GM12865 (cell line): ENCODE measurements around the gene RTEL1.

Source experiments
- DNase-seq: peaks from one replicate; pipeline ENCODE4 v3.0.0; 2010; ENCODE audit warnings: low read depth
- H3K4me3 ChIP-seq: 2 replicates; pipeline ENCODE4 v1.5.1; 2011; ENCODE audit warnings: mild to moderate bottlenecking, low read depth, low read length, control low read depth
- TF ChIP-seq, protein P1 (sequence below): IDR thresholded peaks from 2 replicates; pipeline ENCODE4 v1.5.1; 2011; ENCODE audit warnings: low read length, control low read depth, low read depth, inconsistent platforms; ENCODE audit not compliant: insufficient read depth; ENCODE audit errors: missing control alignments

RTEL1 gene

DNA sequence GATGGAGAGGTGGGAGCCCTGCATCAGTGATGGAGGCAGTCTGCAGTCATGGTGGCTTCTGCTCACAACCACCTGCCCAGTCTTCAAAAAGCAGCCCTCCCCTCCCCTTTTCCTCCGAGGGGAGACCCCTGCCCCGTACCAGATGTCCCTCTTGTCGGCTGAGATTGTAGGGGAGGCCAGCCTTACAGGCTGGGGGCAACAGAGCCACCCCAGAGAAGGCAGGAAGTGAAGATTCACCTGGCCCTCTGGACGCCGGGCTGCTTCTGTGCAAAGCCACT lies 42.9 kb downstream of the RTEL1 start:
- no peak for DNase-seq
- TF ChIP-seq, protein P1, sequence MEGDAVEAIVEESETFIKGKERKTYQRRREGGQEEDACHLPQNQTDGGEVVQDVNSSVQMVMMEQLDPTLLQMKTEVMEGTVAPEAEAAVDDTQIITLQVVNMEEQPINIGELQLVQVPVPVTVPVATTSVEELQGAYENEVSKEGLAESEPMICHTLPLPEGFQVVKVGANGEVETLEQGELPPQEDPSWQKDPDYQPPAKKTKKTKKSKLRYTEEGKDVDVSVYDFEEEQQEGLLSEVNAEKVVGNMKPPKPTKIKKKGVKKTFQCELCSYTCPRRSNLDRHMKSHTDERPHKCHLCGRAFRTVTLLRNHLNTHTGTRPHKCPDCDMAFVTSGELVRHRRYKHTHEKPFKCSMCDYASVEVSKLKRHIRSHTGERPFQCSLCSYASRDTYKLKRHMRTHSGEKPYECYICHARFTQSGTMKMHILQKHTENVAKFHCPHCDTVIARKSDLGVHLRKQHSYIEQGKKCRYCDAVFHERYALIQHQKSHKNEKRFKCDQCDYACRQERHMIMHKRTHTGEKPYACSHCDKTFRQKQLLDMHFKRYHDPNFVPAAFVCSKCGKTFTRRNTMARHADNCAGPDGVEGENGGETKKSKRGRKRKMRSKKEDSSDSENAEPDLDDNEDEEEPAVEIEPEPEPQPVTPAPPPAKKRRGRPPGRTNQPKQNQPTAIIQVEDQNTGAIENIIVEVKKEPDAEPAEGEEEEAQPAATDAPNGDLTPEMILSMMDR, result no peak
- no peak overlapping the region for H3K4me3 ChIP-seq

DNA sequence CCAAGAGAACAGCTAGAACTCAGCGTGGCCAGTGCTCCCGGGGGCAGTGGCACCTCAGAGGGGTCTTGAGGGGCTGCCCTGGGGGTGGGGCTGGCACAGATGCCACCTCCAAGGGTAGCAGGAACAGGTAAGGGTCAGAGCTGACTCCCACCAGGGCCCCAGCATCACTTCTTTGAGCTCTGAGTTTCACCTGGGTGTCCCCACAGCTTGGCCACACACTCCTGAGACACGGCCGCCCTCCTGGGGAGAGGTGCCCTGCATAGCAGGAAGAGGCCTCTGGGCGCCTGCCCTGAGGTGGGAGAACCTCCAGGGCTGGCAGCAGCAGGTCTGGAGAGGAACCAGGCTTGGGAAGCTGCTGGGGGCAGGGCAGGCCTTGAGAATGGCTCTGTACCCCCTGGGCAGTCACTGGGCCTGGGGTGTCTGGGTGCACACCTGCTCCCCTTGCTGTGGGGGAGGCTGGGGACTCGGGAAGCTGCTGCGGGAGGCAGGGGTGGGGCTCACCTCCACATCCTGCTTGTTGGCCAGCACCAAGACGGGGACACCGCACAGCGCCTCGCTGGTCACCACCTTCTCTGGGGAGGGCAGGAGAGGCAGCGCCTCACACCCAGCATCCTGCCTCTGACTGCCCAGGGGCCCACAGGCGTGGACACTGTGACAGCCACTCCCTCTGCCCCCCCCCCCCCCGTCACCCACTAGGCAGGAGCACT lies 43.4 kb downstream of the RTEL1 start:
- H3K4me3 ChIP-seq, result no peak overlapping the region
- TF ChIP-seq, protein P1, result no peak
- no peak for DNase-seq

DNA sequence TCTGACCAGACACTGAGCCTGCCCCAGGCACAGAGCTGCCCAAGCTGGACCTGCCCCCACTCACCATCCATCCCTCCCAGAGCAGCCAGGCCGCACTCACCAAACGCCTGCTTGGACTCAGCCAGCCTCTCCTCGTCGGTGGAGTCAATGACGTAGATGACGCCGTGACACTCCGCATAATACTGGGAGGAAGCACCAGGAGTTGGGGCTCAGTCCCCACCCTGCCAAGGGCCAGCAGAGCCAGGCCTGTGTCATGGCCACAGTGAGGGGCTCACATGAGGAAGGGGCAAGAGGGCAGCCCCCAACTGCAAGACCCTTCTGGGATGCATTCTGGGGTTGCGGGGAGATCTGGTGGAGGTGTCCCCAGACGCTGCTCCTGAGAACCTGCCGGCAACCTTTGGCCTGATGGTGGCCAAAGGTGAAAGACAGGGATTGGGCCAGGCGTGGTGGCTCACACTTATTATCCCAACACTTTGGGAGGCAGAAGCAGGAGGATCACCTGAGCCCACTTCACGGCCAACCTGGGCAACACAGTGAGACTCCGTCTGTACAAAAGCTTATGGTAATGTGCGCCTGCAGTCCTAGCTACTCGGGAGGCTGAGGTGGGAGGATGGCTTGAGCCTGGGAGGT lies 44.0 kb downstream of the RTEL1 start:
- no peak for DNase-seq
- H3K4me3 ChIP-seq, result no peak overlapping the region
- TF ChIP-seq, protein P1, result no peak

DNA sequence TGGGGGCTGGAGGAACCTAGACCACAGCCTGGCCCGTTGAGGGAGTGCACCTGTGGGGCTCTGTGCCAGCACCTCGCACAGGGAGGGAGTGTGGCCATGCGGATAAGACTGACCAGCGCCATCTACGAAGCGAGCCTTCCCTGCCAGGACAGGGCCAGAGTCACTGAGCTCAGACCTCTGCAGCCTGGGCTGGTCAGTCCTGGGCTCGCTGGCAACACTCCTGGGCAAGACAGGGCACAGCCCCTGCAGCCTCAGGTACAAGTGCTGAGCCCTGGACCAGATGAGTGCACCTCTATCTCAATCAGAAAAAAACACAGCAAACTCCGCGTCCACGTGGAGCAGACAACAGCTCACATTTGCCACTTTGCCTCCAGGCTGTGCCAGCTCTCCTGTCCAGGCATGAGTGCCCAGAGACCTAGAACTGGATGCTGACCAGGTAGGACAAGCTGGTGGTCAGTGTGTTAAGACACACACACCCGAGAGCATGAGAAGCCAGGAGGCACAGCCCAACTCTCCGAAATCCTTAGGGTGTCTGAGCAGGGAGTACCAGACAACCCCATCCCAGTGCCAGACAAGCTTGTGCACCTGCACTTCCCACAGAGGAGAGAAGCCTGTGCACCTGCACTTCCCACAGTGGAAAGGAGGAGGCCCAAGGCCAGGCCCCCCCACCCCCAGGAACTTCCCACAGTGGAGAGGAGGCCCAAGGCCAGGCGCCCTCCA lies 44.8 kb downstream of the RTEL1 start:
- TF ChIP-seq, protein P1, result no peak
- no peak for DNase-seq
- H3K4me3 ChIP-seq, result no peak overlapping the region

DNA sequence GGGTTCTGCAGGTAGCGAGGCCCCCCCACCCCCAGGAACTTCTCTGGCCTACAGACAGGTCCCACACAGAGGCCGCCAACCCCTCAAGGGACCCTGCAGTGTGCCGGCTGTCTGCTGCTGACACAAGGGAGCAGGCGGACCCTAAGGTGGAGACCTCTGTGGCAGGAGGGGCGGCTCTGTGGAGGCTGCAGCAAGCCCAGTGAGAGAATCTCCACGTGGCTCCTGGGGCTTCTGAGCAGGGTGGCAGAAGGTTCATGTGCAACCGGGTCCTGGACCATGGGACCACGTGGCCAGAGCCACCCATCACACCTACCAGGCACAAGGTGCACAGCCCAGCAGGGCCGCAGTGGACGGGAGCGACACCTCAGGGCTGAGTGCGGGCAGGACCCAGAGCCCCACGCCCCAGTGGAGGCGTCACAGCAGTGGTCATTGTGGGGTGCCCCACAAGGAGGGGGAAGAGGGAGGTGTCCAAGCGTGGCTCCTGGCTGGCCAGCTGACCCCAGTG lies 45.4 kb downstream of the RTEL1 start:
- no peak for DNase-seq
- H3K4me3 ChIP-seq, result no peak overlapping the region
- TF ChIP-seq, protein P1, result no peak

DNA sequence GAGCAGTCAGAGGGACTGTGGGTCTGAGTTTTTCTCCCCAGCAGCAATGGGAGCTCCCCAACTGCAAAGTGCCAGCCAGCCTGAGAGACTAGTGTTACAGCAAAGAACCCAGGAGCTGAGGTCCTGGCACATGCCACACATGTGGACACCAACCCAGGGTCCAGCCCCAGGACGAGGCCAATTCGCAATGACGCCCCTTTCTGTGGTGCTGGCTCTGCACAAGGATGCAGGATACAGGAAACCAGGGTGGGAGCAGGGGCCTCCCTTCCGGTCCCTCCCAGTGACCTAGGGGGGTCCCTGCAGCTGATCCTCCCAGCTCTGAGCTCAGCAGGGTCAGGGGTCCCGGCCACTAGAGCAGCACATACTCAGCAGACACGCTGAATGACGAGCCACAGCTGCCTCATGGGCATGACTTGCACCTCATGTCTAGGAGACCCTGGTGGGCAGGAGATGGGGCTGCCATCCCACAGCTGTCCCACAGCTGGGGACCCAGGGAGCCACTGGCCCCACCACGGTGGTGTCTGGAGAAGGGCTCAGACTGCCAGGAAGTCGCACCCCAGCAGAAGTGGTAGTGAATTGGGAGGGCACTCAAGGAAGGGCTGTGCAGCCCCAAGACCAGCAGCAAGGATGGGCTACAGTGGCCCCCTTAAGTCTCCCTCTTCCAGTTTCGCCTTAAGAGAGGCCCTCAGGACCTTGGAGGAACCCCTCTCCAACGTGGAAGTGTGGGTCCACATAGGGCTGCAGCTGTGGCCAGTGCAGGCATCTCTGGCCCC lies 46.0 kb downstream of the RTEL1 start:
- TF ChIP-seq, protein P1, result no peak
- no peak overlapping the region for H3K4me3 ChIP-seq
- no peak for DNase-seq
